GM21423 (cell line): ENCODE measurements around the gene UNC5B.

Experiments used
- ATAC-seq: cut with Tn5 transposase; IDR thresholded peaks from one replicate; pipeline ENCODE4 v1.9.1; 2021; ENCODE audit warnings: mild to moderate bottlenecking, moderate library complexity; ENCODE audit not compliant: unreplicated experiment

UNC5B gene

GRCh38 chr10:71338728-71339495 lies 126.5 kb downstream of the UNC5B start:
- no peak for ATAC-seq

GRCh38 chr10:71339796-71340589 lies 127.6 kb downstream of the UNC5B start:
- no peak for ATAC-seq

- ATAC-seq = no peak
Observed at GRCh38 chr10:71342573-71343391, 130.4 kb downstream of the UNC5B start.

- no peak for ATAC-seq
Observed at GRCh38 chr10:71343392-71343773, 131.0 kb downstream of the UNC5B start.

- no peak for ATAC-seq
Observed at GRCh38 chr10:71344154-71344925, 132.0 kb downstream of the UNC5B start.

- no peak for ATAC-seq
Observed at GRCh38 chr10:71344993-71345480, 132.7 kb downstream of the UNC5B start.

- ATAC-seq = no peak
Observed at GRCh38 chr10:71345694-71346093, 133.3 kb downstream of the UNC5B start.

GRCh38 chr10:71346731-71347130 lies 134.4 kb downstream of the UNC5B start:
- no peak for ATAC-seq

GRCh38 chr10:71347587-71348395 lies 135.4 kb downstream of the UNC5B start:
- no peak for ATAC-seq

GRCh38 chr10:71348850-71349249 lies 136.5 kb downstream of the UNC5B start:
- ATAC-seq = no peak

GRCh38 chr10:71349406-71349805 lies 137.0 kb downstream of the UNC5B start:
- no peak for ATAC-seq

- ATAC-seq = no peak
Observed at GRCh38 chr10:71351087-71351486, 138.7 kb downstream of the UNC5B start.

- no peak for ATAC-seq
Observed at GRCh38 chr10:71351628-71352319, 139.4 kb downstream of the UNC5B start.
